Measurements from ENCODE around the gene STARD6. TPM values are rescaled to one million over a fixed set of nuclear protein-coding genes. Genes with fewer than 3 reads are reported as not detected.

The STARD6 gene
- total RNA-seq, 4 donors from 2014 or later = not detected

- H3K4me3 ChIP-seq = no peak overlapping the region
- no peak for TF ChIP-seq POLR2A (IDR thresholded peaks at IDR 0.05)
- intact Hi-C loops (cut with DNase I; ENCODE audit: low total_unique reads) (loop anchor here (10.0 kb wide), 1 partner anchor 77 kb away; the partner anchor contains the start of genes C18orf54 and STARD6), in situ Hi-C loops (cut with MboI; ENCODE audit: low sequenced_read_pairs in 4 of 4) (loop anchor here in 2 of 4 donors (10.0 kb wide), 2 partner anchors 53 to 63 kb away; partner anchors contain the start of gene MBD2 (in 1 of the 2))
- no peaks in the 10 kb centered on the region for H3K27me3 ChIP-seq
- no peak for ATAC-seq
- H3K4me1 ChIP-seq = no peaks in the 10 kb centered on the region
- no peak for DNase-seq
- H3K9me3 ChIP-seq = no peaks in the 10 kb centered on the region
- peaks cover 0 to 51% of the 10 kb centered on the region in 2 donors for H3K36me3 ChIP-seq
- no peak overlapping the region for H3K27ac ChIP-seq
Observed at GRCh38 chr18:54277899-54278298, 79.8 kb downstream of the STARD6 start.

Other genes starting within 250 kb of the STARD6 start
- 10 to 100 TPM; 12.7 to 21.7 (median 19.3) TPM for gene MBD2, start 133.2 kb downstream of the STARD6 start, total RNA-seq
- gene POLI, start 88.3 kb downstream of the STARD6 start, total RNA-seq = 10 to 100 TPM in 1 of 4 donors, 1 to 10 TPM in 3; 2.9 to 15.6 (median 5.6) TPM
- under 1 TPM in 3 of 4 donors, not detected in 1; 0.26 to 0.87 (median 0.44) TPM for gene C18orf54, start within 50 bp of the STARD6 start, total RNA-seq
- gene DYNAP, start 233.4 kb upstream of the STARD6 start, total RNA-seq = not detected